ENCODE data around the gene ZNF546. TPM values are rescaled to one million over a fixed set of nuclear protein-coding genes. Genes with fewer than 3 reads are reported as not detected.
"Not testable (repeated sequence)": the region's sequence is repeated elsewhere in the genome, so short reads cannot be mapped to it uniquely, and the experiment has no call there.

The ZNF546 gene
- 1 to 10 TPM; 3.1 to 4.7 TPM for total RNA-seq

GRCh38 chr19:39996811-39997637 lies at the start of gene ZNF546:
TSS of gene ZNF546 (plus strand) at chr19:39997060. CDS start at chr19:39998327, 1,267 bp downstream.
- peak; percentile 78 to 94 for ATAC-seq
- H3K36me3 Mint-ChIP-seq: peaks cover 33 to 49% of the 10 kb centered on the region in 2 donors
- peak within 1 kb of the TSS; percentile 97 to 98 for H3K27ac Mint-ChIP-seq
- H3K9me3 Mint-ChIP-seq: peaks cover 7 to 17% of the 10 kb centered on the region in 2 donors
- peak; percentile 88 to 89 for DNase-seq (ENCODE audit: low spot score in 2 of 2)

- DNase-seq (ENCODE audit: low spot score in 2 of 2) (no peak), ATAC-seq (peak; percentile 61 to 77)
- Mint-ChIP-seq H3K27ac (peak overlapping the region in 1 of 2 donors; percentile 81), H3K9me3 (peaks cover 0 to 29% of the 10 kb centered on the region in 2 donors), H3K36me3 (peaks cover 2 to 54% of the 10 kb centered on the region in 2 donors)
These were observed 47.7 kb upstream of the ZNF546 start for GRCh38 chr19:39949026-39949747.

- Mint-ChIP-seq H3K36me3 (peaks cover 0 to 52% of the 10 kb centered on the region in 2 donors), H3K27ac (peak overlapping the region; percentile 12 to 82), H3K9me3 (peaks cover 0 to 26% of the 10 kb centered on the region in 2 donors)
- DNase-seq (ENCODE audit: low spot score in 2 of 2) (no peak), ATAC-seq (no peak)
These were observed 45.7 kb upstream of the ZNF546 start for GRCh38 chr19:39951065-39951650.

GRCh38 chr19:39951686-39952085 lies 45.2 kb upstream of the ZNF546 start:
- ATAC-seq (peak; percentile 30 to 61), DNase-seq (ENCODE audit: low spot score in 2 of 2) (peak in 1 of 2 donors; percentile 43)
- peaks cover 0 to 49% of the 10 kb centered on the region in 2 donors for H3K36me3 Mint-ChIP-seq
- peak overlapping the region; percentile 81 to 82 for H3K27ac Mint-ChIP-seq
- H3K9me3 Mint-ChIP-seq: peaks cover 0 to 26% of the 10 kb centered on the region in 2 donors

GRCh38 chr19:39953915-39954314 lies 42.9 kb upstream of the ZNF546 start:
- Mint-ChIP-seq H3K27ac (peak overlapping the region; percentile 57 to 82), H3K36me3 (peaks cover 0 to 32% of the 10 kb centered on the region in 2 donors), H3K9me3 (peaks cover 0 to 21% of the 10 kb centered on the region in 2 donors)
- peak in 1 of 2 donors; percentile 32 for ATAC-seq
- peak in 1 of 2 donors; percentile 26 for DNase-seq (ENCODE audit: low spot score in 2 of 2)

- peak overlapping the region; percentile 80 to 88 for H3K27ac Mint-ChIP-seq
- H3K36me3 Mint-ChIP-seq, ATAC-seq, H3K9me3 Mint-ChIP-seq: not testable (repeated sequence)
- peak in 1 of 2 donors; percentile 41 for DNase-seq (ENCODE audit: low spot score in 2 of 2)
These were observed 39.0 kb upstream of the ZNF546 start for GRCh38 chr19:39957886-39958285.

GRCh38 chr19:39958942-39959341 lies 37.9 kb upstream of the ZNF546 start:
- ATAC-seq: peak in 1 of 2 donors; percentile 6
- not testable (repeated sequence) for H3K9me3 Mint-ChIP-seq, H3K36me3 Mint-ChIP-seq

GRCh38 chr19:39959407-39959806 lies 37.5 kb upstream of the ZNF546 start:
- peak in 1 of 2 donors; percentile 39 for DNase-seq (ENCODE audit: low spot score in 2 of 2)
- H3K9me3 Mint-ChIP-seq, ATAC-seq: not testable (repeated sequence)

More at GRCh38 chr19:39958942-39959341, 37.9 kb upstream of the ZNF546 start:
- DNase-seq (ENCODE audit: low spot score in 2 of 2): peak in 1 of 2 donors; percentile 40
- peak overlapping the region; percentile 84 to 96 for H3K27ac Mint-ChIP-seq

GRCh38 chr19:39963898-39964297 lies 33.0 kb upstream of the ZNF546 start:
- ATAC-seq: no peak

More at GRCh38 chr19:39959407-39959806, 37.5 kb upstream of the ZNF546 start:
- H3K27ac Mint-ChIP-seq: peak overlapping the region; percentile 84 to 96
- H3K36me3 Mint-ChIP-seq: not testable (repeated sequence)

GRCh38 chr19:39966617-39967016 lies 30.2 kb upstream of the ZNF546 start:
- H3K9me3 Mint-ChIP-seq: no peaks in the 10 kb centered on the region
- no peak overlapping the region for H3K27ac Mint-ChIP-seq
- DNase-seq (ENCODE audit: low spot score in 2 of 2) (no peak), ATAC-seq (no peak)
- H3K36me3 Mint-ChIP-seq: peaks cover 36 to 45% of the 10 kb centered on the region in 2 donors

More at GRCh38 chr19:39963898-39964297, 33.0 kb upstream of the ZNF546 start:
- DNase-seq (ENCODE audit: low spot score in 2 of 2): no peak
- no peaks in the 10 kb centered on the region for H3K9me3 Mint-ChIP-seq
- peak overlapping the region in 1 of 2 donors; percentile 49 for H3K27ac Mint-ChIP-seq
- H3K36me3 Mint-ChIP-seq: peaks cover 10 to 20% of the 10 kb centered on the region in 2 donors

GRCh38 chr19:39967561-39967960 lies 29.3 kb upstream of the ZNF546 start:
- Mint-ChIP-seq H3K9me3 (no peaks in the 10 kb centered on the region), H3K27ac (peak overlapping the region in 1 of 2 donors; percentile 99), H3K36me3 (peaks cover 44 to 47% of the 10 kb centered on the region in 2 donors)
- DNase-seq (ENCODE audit: low spot score in 2 of 2): no peak
- no peak for ATAC-seq

GRCh38 chr19:39968789-39969188 lies 28.1 kb upstream of the ZNF546 start:
- Mint-ChIP-seq H3K9me3 (no peaks in the 10 kb centered on the region), H3K36me3 (peaks cover 47 to 56% of the 10 kb centered on the region in 2 donors), H3K27ac (peak overlapping the region; percentile 99 to 100)
- no peak for DNase-seq (ENCODE audit: low spot score in 2 of 2)
- no peak for ATAC-seq

GRCh38 chr19:39969266-39969665 lies 27.6 kb upstream of the ZNF546 start:
- DNase-seq (ENCODE audit: low spot score in 2 of 2): no peak
- H3K9me3 Mint-ChIP-seq: no peaks in the 10 kb centered on the region
- peak overlapping the region; percentile 99 to 100 for H3K27ac Mint-ChIP-seq
- no peak for ATAC-seq
- H3K36me3 Mint-ChIP-seq: peaks cover 49 to 60% of the 10 kb centered on the region in 2 donors

- Mint-ChIP-seq H3K27ac (peak overlapping the region; percentile 99 to 100), H3K9me3 (no peaks in the 10 kb centered on the region), H3K36me3 (peaks cover 54 to 65% of the 10 kb centered on the region in 2 donors)
- DNase-seq (ENCODE audit: low spot score in 2 of 2): peak in 1 of 2 donors; percentile 67
- ATAC-seq: peak in 1 of 2 donors; percentile 13
These were observed 27.0 kb upstream of the ZNF546 start for GRCh38 chr19:39969681-39970424.

- DNase-seq (ENCODE audit: low spot score in 2 of 2): no peak
- H3K27ac Mint-ChIP-seq: peak overlapping the region; percentile 99 to 100
- peak; percentile 40 to 49 for ATAC-seq
- no peaks in the 10 kb centered on the region for H3K9me3 Mint-ChIP-seq
- H3K36me3 Mint-ChIP-seq: peaks cover 55 to 69% of the 10 kb centered on the region in 2 donors
These were observed 26.5 kb upstream of the ZNF546 start for GRCh38 chr19:39970425-39970674.
